Measurements from ENCODE around the gene GSPT1.
A peak's percentile ranks its signal among the peaks of the same experiment; 100 is the strongest.

The GSPT1 gene

GRCh38 chr16:11890231-11890965 is 25.4 kb downstream of the GSPT1 start:
- H3K4me1 Mint-ChIP-seq (ENCODE audit: low read depth) = no peaks in the 10 kb centered on the region
- peaks cover 53% of the 10 kb centered on the region for H3K36me3 Mint-ChIP-seq (ENCODE audit: low read depth)
- no peaks in the 10 kb centered on the region for H3K9me3 Mint-ChIP-seq
- H3K27ac Mint-ChIP-seq = no peak overlapping the region
- H3K4me3 Mint-ChIP-seq = no peak overlapping the region
- H3K27me3 Mint-ChIP-seq = no peaks in the 10 kb centered on the region

- H3K4me3 Mint-ChIP-seq = no peak overlapping the region
- no peak overlapping the region for H3K27ac Mint-ChIP-seq
- H3K9me3 Mint-ChIP-seq = no peaks in the 10 kb centered on the region
- H3K36me3 Mint-ChIP-seq (ENCODE audit: low read depth) = peaks cover 50% of the 10 kb centered on the region
- no peaks in the 10 kb centered on the region for H3K4me1 Mint-ChIP-seq (ENCODE audit: low read depth)
- H3K27me3 Mint-ChIP-seq = no peaks in the 10 kb centered on the region
Observed at GRCh38 chr16:11886881-11887280, 28.9 kb downstream of the GSPT1 start.

- no peaks in the 10 kb centered on the region for H3K9me3 Mint-ChIP-seq
- H3K4me1 Mint-ChIP-seq (ENCODE audit: low read depth) = no peaks in the 10 kb centered on the region
- no peak overlapping the region for H3K27ac Mint-ChIP-seq
- H3K4me3 Mint-ChIP-seq = no peak overlapping the region
- H3K36me3 Mint-ChIP-seq (ENCODE audit: low read depth) = peaks cover 54% of the 10 kb centered on the region
- H3K27me3 Mint-ChIP-seq = no peaks in the 10 kb centered on the region
Observed at GRCh38 chr16:11884035-11884434, 31.7 kb downstream of the GSPT1 start.

- no peaks in the 10 kb centered on the region for H3K4me1 Mint-ChIP-seq (ENCODE audit: low read depth)
- H3K27me3 Mint-ChIP-seq = no peaks in the 10 kb centered on the region
- no peaks in the 10 kb centered on the region for H3K9me3 Mint-ChIP-seq
- no peak overlapping the region for H3K4me3 Mint-ChIP-seq
- H3K27ac Mint-ChIP-seq = peak overlapping the region; percentile 34
- H3K36me3 Mint-ChIP-seq (ENCODE audit: low read depth) = peaks cover 49% of the 10 kb centered on the region
Observed at GRCh38 chr16:11880007-11880406, 35.7 kb downstream of the GSPT1 start.

DNA sequence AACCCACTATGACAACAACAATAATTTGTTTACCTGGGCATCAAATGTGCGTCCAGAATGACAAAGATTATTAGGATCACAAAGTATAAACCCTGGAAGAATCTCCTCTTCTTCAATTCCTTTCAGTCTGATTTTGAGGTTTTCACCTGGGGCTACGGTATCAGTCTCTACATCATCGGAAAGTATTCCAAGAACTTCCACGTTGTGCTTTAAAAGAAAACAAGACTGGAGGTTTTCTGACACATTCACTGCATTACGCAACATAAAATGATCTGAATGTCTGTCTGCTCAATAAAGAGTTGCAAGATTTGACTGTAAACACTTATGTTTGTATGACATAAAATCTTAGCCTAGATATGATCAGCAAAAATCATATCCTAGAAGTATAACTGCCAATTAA is 38.4 kb downstream of the GSPT1 start:
- Mint-ChIP-seq H3K36me3 (ENCODE audit: low read depth) (peaks cover 53% of the 10 kb centered on the region), H3K9me3 (no peaks in the 10 kb centered on the region), H3K4me1 (ENCODE audit: low read depth) (no peaks in the 10 kb centered on the region), H3K27me3 (no peaks in the 10 kb centered on the region), H3K27ac (no peak overlapping the region), H3K4me3 (no peak overlapping the region)

DNA sequence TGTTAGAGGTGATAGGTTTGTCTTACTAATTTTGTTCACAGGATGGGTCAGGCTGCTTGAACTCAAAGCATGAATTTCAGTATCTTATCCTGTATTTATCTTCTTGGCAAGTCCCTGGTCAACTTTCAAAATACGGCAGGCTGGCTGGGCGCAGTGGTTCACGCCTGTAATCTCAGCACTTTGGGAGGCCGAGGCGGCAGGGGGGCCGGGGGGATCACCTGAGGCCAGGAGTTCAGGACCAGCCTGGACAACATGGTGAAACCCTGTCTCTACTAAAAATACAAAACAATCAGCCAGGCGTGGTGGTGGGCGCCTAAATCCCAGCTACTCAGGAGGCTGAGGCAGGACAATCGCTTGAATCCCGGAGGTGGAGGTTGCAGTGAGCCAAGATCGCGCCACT is 39.5 kb downstream of the GSPT1 start:
- H3K36me3 Mint-ChIP-seq (ENCODE audit: low read depth) = peaks cover 62% of the 10 kb centered on the region
- H3K4me1 Mint-ChIP-seq (ENCODE audit: low read depth) = no peaks in the 10 kb centered on the region
- peak overlapping the region; percentile 45 for H3K27ac Mint-ChIP-seq
- H3K27me3 Mint-ChIP-seq = no peaks in the 10 kb centered on the region
- no peaks in the 10 kb centered on the region for H3K9me3 Mint-ChIP-seq
- no peak overlapping the region for H3K4me3 Mint-ChIP-seq

DNA sequence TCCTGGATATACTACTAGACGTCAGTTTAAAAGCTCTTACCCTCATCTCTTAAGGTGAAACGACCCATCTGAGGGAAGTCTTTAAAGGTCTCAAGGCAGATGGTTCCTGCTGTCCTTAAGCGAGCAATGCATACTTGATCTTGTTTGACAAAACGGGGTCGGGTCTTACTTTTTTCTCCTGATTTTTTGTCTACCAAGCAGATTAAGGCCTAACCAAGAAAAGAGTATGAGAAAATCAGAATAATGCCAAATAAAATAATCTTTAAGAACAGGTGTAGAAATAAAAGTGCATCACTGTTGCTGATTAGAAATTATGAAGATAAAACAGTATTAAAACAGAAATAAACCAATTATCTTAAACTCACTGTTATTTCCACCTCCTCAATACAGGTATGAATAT is 40.0 kb downstream of the GSPT1 start:
- Mint-ChIP-seq H3K4me3 (no peak overlapping the region), H3K27ac (no peak overlapping the region), H3K9me3 (no peaks in the 10 kb centered on the region), H3K27me3 (no peaks in the 10 kb centered on the region), H3K36me3 (ENCODE audit: low read depth) (peaks cover 59% of the 10 kb centered on the region), H3K4me1 (ENCODE audit: low read depth) (no peaks in the 10 kb centered on the region)

DNA sequence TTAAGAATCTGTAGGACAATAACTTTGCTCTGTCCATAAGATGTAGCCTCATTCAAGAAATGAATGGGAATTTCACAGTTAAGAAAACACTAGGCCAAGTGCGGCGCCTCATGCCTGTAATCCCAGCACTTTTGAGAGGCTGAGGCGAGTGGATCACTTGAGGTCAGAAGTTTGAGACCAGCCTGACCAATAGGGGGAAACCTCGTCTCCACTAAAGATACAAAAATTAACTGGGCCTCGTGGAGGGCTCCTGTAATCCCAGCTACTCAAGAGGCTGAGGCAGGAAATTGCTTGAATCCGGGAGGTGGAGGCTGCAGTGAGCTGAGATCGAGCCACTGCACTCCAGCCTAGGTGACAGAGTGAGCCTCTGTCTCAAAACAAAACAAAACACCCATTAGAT is 44.6 kb downstream of the GSPT1 start:
- Mint-ChIP-seq H3K27ac (no peak overlapping the region), H3K36me3 (ENCODE audit: low read depth) (peaks cover 50% of the 10 kb centered on the region), H3K4me3 (no peak overlapping the region), H3K9me3 (no peaks in the 10 kb centered on the region), H3K27me3 (no peaks in the 10 kb centered on the region), H3K4me1 (ENCODE audit: low read depth) (peaks cover 7% of the 10 kb centered on the region)

- peaks cover 15% of the 10 kb centered on the region for H3K4me1 Mint-ChIP-seq (ENCODE audit: low read depth)
- peaks cover 43% of the 10 kb centered on the region for H3K36me3 Mint-ChIP-seq (ENCODE audit: low read depth)
- no peaks in the 10 kb centered on the region for H3K9me3 Mint-ChIP-seq
- no peak overlapping the region for H3K27ac Mint-ChIP-seq
- no peaks in the 10 kb centered on the region for H3K27me3 Mint-ChIP-seq
- no peak overlapping the region for H3K4me3 Mint-ChIP-seq
Observed at GRCh38 chr16:11870399-11870798, 45.4 kb downstream of the GSPT1 start.

GRCh38 chr16:11869353-11870228 is 46.2 kb downstream of the GSPT1 start:
- Mint-ChIP-seq H3K36me3 (ENCODE audit: low read depth) (peaks cover 34% of the 10 kb centered on the region), H3K27ac (peak overlapping the region; percentile 13), H3K4me3 (no peak overlapping the region), H3K9me3 (no peaks in the 10 kb centered on the region), H3K4me1 (ENCODE audit: low read depth) (peaks cover 21% of the 10 kb centered on the region), H3K27me3 (no peaks in the 10 kb centered on the region)

- Mint-ChIP-seq H3K27me3 (no peaks in the 10 kb centered on the region), H3K4me1 (ENCODE audit: low read depth) (peaks cover 21% of the 10 kb centered on the region), H3K36me3 (ENCODE audit: low read depth) (peaks cover 32% of the 10 kb centered on the region), H3K27ac (peak overlapping the region; percentile 76), H3K9me3 (no peaks in the 10 kb centered on the region), H3K4me3 (no peak overlapping the region)
Observed at GRCh38 chr16:11868412-11868980, 47.3 kb downstream of the GSPT1 start.

GRCh38 chr16:11862489-11862888 is 53.3 kb downstream of the GSPT1 start:
- Mint-ChIP-seq H3K36me3 (ENCODE audit: low read depth) (peaks cover 11% of the 10 kb centered on the region), H3K27me3 (no peaks in the 10 kb centered on the region), H3K4me3 (no peak overlapping the region), H3K9me3 (no peaks in the 10 kb centered on the region), H3K27ac (no peak overlapping the region), H3K4me1 (ENCODE audit: low read depth) (peaks cover 19% of the 10 kb centered on the region)

- Mint-ChIP-seq H3K4me3 (no peak overlapping the region), H3K9me3 (no peaks in the 10 kb centered on the region), H3K4me1 (ENCODE audit: low read depth) (peaks cover 37% of the 10 kb centered on the region), H3K27ac (no peak overlapping the region), H3K27me3 (no peaks in the 10 kb centered on the region), H3K36me3 (ENCODE audit: low read depth) (peaks cover 45% of the 10 kb centered on the region)
Observed at GRCh38 chr16:11857161-11857560, 58.6 kb downstream of the GSPT1 start.

DNA sequence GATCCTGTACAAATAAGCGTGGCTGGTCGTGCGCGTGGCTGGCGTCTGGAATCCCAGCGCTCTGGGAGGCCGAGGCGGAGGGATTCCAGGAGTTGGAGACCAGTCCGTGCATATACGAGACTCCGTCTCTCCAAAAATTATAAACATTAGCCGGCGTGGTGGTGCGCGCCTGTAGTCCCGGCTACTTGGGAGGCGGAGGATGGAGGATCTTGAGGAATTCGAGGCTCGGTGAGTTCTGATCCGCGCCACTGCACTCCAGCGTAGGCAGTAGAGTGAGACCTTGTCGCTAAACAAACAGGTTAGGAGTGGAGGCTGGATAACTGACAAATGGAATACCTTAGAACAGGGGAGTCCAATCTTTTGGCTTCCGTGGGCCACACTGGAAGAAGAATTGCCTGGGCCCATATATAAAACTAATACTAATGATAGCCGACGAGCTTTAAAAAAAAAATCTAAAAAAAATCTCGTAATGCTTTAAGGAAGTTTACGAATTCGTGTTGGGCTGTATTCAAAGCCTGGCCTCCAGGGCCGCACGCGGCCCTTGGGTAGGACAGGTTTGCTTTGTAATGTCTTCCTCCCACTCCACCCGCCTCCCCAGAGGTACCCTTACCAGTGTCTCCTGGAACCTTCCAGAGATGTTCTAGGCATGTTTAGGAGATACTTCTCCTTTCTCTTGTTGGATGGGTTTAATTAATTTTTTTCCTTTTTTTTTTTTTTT is 63.5 kb downstream of the GSPT1 start:
- no peaks in the 10 kb centered on the region for H3K27me3 Mint-ChIP-seq
- peaks cover 71% of the 10 kb centered on the region for H3K36me3 Mint-ChIP-seq (ENCODE audit: low read depth)
- peak overlapping the region; percentile 95 for H3K27ac Mint-ChIP-seq
- H3K9me3 Mint-ChIP-seq = no peaks in the 10 kb centered on the region
- peak overlapping the region; percentile 99 for H3K4me3 Mint-ChIP-seq
- peaks cover 72% of the 10 kb centered on the region for H3K4me1 Mint-ChIP-seq (ENCODE audit: low read depth)

All from stimulated activated naive CD8-positive, alpha-beta T cell treated with anti-CD3 and anti-CD28 coated beads, Interleukin-15, Interleukin-2, amounts not matched to agents 100 ng/mL and 50 ng/mL, for 24 hours (primary cell).